ENCODE measurements around the gene CKS1B. TPM values are rescaled to one million over a fixed set of nuclear protein-coding genes. Genes with fewer than 3 reads are reported as not detected.

Gene CKS1B
- polyA plus RNA-seq, 1 donor from 2014 or later = 29.0 TPM

DNA sequence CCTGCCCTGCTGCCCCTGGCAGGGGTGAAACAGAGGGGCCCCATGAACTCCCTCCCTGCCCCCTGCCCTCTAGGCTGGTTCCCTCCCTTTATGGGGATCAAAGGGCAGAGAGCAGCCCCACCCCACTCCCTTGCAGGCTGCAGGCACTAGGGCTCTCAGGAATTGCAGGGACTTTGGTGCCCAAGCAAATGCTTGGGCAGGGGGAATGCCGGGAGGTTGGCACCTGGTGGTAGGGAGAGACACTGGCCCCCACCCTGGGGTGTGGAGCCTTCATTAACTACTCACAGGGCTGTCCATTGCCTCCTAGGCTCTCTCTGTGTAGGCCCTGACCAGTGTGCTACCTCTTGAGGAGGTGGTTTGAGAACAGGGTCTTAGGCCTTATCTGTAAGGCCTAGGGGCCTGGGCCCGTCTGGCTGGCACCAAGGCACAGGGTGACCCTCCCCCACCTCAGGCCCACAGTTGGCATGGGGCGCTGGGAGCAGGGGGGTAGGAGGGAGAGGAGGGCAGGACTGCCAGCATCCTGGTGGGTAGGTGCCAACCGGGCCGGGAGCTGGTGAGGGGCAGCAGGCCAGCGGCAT, 32.9 kb downstream of the CKS1B start:
- Histone ChIP-seq H3K27ac (ENCODE audit: low read length) (no peak overlapping the region), H4K20me1 (ENCODE audit: insufficient read depth) (no peaks in the 10 kb centered on the region), H3K79me2 (replicated peaks; ENCODE audit: insufficient read depth, low read length) (no peaks in the 10 kb centered on the region)

DNA sequence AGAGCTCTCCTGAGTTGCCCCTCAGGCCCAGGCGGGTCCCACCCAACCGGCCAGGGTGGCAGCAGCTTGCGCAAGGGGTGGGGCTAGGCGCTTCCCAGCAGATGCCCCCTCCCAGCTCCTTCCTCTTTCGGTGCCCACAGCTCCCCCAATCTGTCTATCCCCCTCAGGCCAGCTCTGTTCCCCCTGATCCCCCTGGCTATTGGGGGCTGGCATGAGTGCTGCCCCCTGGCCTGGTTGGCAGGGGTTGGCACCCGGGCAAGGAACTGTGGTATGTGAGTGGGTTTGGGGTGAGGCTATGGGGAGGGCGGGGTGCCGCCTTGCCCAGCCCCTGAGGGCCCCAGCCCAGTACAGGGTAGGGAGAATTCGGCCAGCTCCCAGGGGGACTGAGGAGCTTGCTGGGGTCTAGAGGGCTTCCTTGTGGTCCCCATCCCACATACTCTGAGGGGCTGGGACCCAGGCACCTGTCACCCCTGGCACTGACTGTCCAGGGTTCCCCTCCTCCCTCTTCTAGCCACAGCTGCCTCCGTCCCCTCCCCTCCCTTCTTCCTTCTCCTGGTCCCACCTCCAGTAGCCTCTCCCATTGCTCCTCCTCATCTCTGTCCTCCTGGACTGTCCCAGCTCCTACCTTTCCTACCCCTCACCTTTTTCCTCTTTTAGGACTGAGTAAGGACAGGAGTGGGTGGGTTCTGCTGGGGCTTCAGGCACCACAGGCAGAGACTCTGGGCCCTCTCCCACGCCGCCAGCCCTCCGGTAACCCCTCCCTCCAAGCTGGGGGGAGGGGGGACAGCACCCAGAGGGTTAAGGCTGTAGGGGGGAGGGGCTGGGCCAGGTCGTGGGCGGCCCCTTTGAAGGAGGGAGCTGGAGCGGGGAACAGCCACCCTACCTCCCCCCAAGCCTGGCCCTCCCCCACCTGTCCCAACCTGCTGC, 33.8 kb downstream of the CKS1B start:
- Histone ChIP-seq H3K9me2 (ENCODE audit: insufficient read depth, low read length) (no peaks in the 10 kb centered on the region), H3F3A (ENCODE audit: insufficient read depth, low read length, poor library complexity, severe bottlenecking) (no peaks in the 10 kb centered on the region), H3K4me3 (ENCODE audit: low read length) (no peak overlapping the region), H3K27me3 (ENCODE audit: insufficient read depth, low read depth, low read length) (peaks cover 2% of the 10 kb centered on the region), H3K27ac (ENCODE audit: low read length) (no peak overlapping the region), H3K9me3 (ENCODE audit: low read length) (no peaks in the 10 kb centered on the region), H3K79me2 (replicated peaks; ENCODE audit: insufficient read depth, low read length) (no peaks in the 10 kb centered on the region), H3K4me2 (ENCODE audit: low read length) (no peak overlapping the region), H2AFZ (ENCODE audit: low read depth, low read length) (no peak overlapping the region), H3K9ac (ENCODE audit: low read length) (no peak overlapping the region), H3K36me3 (ENCODE audit: insufficient read depth, low read length) (no peaks in the 10 kb centered on the region), H4K20me1 (ENCODE audit: insufficient read depth) (no peaks in the 10 kb centered on the region)
- TF ChIP-seq RAD21 (conservative IDR thresholded peaks at IDR 0.05) (no peak), POLR2AphosphoS5 (IDR thresholded peaks at IDR 0.05) (no peak), EP300 (conservative IDR thresholded peaks at IDR 0.05; ENCODE audit: poor library complexity, severe bottlenecking) (no peak), SMC3 (conservative IDR thresholded peaks at IDR 0.05; ENCODE audit: poor library complexity) (no peak), EZH2 (IDR thresholded peaks at IDR 0.05; ENCODE audit: borderline replicate concordance, insufficient read depth, low read length, poor library complexity, severe bottlenecking) (no peak), MXI1 (conservative IDR thresholded peaks at IDR 0.05; ENCODE audit: poor library complexity, severe bottlenecking) (no peak), TAF1 (IDR thresholded peaks at IDR 0.05; ENCODE audit: low read depth) (no peak)
- TF ChIP-seq, protein P1, sequence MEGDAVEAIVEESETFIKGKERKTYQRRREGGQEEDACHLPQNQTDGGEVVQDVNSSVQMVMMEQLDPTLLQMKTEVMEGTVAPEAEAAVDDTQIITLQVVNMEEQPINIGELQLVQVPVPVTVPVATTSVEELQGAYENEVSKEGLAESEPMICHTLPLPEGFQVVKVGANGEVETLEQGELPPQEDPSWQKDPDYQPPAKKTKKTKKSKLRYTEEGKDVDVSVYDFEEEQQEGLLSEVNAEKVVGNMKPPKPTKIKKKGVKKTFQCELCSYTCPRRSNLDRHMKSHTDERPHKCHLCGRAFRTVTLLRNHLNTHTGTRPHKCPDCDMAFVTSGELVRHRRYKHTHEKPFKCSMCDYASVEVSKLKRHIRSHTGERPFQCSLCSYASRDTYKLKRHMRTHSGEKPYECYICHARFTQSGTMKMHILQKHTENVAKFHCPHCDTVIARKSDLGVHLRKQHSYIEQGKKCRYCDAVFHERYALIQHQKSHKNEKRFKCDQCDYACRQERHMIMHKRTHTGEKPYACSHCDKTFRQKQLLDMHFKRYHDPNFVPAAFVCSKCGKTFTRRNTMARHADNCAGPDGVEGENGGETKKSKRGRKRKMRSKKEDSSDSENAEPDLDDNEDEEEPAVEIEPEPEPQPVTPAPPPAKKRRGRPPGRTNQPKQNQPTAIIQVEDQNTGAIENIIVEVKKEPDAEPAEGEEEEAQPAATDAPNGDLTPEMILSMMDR (IDR thresholded peaks at IDR 0.05; ENCODE audit: poor library complexity, severe bottlenecking) = no peak
- TF ChIP-seq, protein P2, sequence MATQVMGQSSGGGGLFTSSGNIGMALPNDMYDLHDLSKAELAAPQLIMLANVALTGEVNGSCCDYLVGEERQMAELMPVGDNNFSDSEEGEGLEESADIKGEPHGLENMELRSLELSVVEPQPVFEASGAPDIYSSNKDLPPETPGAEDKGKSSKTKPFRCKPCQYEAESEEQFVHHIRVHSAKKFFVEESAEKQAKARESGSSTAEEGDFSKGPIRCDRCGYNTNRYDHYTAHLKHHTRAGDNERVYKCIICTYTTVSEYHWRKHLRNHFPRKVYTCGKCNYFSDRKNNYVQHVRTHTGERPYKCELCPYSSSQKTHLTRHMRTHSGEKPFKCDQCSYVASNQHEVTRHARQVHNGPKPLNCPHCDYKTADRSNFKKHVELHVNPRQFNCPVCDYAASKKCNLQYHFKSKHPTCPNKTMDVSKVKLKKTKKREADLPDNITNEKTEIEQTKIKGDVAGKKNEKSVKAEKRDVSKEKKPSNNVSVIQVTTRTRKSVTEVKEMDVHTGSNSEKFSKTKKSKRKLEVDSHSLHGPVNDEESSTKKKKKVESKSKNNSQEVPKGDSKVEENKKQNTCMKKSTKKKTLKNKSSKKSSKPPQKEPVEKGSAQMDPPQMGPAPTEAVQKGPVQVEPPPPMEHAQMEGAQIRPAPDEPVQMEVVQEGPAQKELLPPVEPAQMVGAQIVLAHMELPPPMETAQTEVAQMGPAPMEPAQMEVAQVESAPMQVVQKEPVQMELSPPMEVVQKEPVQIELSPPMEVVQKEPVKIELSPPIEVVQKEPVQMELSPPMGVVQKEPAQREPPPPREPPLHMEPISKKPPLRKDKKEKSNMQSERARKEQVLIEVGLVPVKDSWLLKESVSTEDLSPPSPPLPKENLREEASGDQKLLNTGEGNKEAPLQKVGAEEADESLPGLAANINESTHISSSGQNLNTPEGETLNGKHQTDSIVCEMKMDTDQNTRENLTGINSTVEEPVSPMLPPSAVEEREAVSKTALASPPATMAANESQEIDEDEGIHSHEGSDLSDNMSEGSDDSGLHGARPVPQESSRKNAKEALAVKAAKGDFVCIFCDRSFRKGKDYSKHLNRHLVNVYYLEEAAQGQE (IDR thresholded peaks at IDR 0.05; ENCODE audit: borderline replicate concordance) = no peak

More for the DNA sequence above, 32.9 kb downstream of the CKS1B start:
- H3K4me2 ChIP-seq (ENCODE audit: low read length) = no peak overlapping the region
- H3K4me3 ChIP-seq (ENCODE audit: low read length) = no peak overlapping the region
- no peak overlapping the region for H3K9ac ChIP-seq (ENCODE audit: low read length)
- peaks cover 9% of the 10 kb centered on the region for H3K27me3 ChIP-seq (ENCODE audit: insufficient read depth, low read depth, low read length)
- H3K36me3 ChIP-seq (ENCODE audit: insufficient read depth, low read length) = no peaks in the 10 kb centered on the region
- H3K9me2 ChIP-seq (ENCODE audit: insufficient read depth, low read length) = no peaks in the 10 kb centered on the region
- no peak for TF ChIP-seq EZH2 (IDR thresholded peaks at IDR 0.05; ENCODE audit: borderline replicate concordance, insufficient read depth, low read length, poor library complexity, severe bottlenecking)
- TF ChIP-seq EP300 (conservative IDR thresholded peaks at IDR 0.05; ENCODE audit: poor library complexity, severe bottlenecking) = no peak
- TF ChIP-seq, protein P2 (IDR thresholded peaks at IDR 0.05; ENCODE audit: borderline replicate concordance) = no peak
- H3K9me3 ChIP-seq (ENCODE audit: low read length) = no peaks in the 10 kb centered on the region
- H3F3A ChIP-seq (ENCODE audit: insufficient read depth, low read length, poor library complexity, severe bottlenecking) = no peaks in the 10 kb centered on the region
- H2AFZ ChIP-seq (ENCODE audit: low read depth, low read length) = no peak overlapping the region
